ENCODE data around the gene SPTBN4.
"Not testable (repeated sequence)": the region's sequence is repeated elsewhere in the genome, so short reads cannot be mapped to it uniquely, and the experiment has no call there.

Gene SPTBN4

DNA sequence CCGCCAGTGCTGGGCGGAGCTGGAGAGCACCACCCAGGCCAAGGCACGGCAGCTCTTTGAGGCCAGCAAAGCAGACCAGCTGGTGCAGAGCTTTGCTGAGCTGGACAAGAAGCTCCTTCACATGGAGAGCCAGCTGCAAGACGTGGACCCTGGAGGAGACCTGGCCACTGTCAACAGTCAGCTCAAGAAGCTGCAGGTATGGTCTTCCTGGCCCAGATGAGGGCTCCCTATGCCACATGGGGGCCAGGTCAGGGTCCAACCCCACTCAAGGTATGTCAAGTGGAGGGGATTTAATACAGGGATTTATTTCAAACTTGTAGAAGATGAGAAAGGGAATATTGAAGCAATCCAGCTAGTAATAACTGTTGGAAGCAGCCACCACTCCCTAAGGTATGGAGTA, 67.3 kb downstream of the SPTBN4 start:
- no peak for DNase-seq

DNA sequence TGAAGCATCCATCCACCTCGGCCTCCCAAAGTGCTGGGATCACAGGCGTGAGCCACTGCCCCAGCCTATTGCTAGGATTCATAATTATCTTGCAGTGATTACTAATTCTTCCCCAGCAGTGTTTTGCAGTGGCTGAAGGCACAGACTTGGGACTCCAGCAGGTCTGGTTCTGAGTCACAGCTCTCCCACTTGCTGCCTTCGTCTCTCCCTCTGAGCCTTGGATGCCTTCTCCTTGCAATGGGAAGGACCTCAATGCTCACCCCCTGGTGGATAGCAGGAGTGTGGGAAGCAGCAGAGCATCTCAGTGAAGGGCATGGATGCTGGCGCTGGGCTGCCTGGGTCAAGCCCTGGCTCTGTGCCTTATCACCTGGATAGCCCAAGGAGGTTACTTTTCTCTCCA, 72.3 kb downstream of the SPTBN4 start:
- no peak for DNase-seq

DNA sequence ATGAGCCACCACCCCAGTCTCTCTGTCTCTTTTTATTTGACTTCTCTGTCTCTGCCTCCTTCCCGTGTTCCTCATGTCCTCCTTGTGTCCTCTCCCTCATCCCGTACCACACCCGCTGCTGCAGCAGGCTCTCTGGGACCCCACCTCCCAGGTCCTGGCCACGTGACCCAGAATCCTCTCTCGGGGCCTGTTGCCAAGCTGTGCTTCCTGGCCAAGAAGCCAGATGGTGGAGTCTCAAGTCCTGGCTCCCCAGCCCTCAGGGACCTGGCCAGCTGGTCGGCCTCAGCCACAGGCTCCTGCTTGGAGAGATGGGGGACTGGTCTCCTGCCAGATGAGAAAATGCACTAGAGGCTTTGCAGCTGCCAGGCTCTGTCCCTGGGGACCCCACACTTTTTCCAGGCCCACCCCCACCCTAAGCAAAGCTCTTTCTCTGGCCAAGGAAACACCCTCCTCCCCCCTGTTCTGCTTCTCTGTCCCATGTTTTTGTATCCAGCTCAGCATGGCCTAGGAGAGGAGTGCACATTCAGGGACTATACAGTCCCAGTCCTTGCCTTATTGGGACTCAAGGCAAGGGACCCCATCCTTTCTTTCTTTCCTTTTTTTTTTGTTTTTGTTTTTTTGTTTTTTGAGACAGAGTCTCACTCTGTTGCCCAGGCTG, 75.5 kb downstream of the SPTBN4 start:
- no peak for DNase-seq

DNA sequence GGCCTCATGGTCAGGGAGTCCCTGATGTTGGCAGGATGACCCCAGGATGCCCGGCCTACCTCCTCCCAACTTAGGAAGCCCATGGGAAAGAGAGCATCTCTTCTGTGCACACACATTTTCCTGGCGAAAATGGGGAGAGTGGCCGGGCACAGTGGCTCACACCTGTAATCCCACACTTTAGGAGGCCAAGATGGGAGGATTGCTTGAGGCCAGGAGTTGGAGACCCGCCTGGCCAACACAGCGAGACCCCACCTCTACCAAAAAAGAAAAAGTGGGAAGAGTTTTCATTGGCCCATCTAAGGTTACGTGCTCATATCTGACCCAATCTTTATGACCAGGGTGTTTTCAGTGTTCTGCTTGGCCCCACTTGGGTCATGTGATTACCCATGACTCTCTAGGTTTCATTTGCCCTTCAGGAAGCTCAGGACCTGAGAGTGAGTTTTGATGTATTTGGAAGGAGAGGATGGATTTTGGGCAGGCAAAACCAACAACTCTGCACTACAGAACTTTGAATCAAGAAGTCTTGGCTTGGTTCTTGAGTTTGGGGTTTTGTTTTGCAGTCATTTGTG, 76.3 kb downstream of the SPTBN4 start:
- DNase-seq: no peak

DNA sequence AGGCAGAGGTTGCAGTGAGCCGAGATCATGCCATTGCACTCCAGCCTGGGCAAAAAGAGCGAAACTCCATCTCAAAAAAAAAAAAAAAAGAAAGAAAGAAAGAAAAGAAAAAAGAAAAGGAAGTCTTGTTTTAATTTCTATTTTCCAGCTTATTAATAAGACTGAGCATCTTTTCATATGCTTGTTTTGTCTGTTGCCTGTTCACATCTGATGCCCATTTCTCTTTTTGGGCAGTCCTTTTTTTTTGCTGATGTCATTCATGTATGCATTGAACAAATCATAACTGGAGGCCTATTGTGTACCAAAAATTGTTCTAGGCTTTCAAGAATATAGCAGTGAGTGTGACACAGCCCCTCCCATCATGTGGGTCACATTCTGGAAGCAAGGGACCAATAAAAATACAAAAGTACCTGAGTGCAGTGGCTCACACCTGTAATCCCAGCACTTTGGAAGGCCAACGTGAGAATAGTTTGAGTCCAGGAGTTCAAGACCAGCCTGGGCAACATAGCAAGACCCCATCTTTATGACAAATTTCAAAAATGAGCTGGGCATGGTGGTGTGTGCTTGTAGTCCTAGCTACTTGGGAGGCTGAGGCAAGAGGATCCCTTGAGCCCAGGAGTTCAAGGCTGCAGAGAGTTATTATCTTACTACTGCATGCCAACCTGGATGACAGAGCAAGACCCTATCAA, 79.5 kb downstream of the SPTBN4 start:
- DNase-seq: not testable (repeated sequence)

DNA sequence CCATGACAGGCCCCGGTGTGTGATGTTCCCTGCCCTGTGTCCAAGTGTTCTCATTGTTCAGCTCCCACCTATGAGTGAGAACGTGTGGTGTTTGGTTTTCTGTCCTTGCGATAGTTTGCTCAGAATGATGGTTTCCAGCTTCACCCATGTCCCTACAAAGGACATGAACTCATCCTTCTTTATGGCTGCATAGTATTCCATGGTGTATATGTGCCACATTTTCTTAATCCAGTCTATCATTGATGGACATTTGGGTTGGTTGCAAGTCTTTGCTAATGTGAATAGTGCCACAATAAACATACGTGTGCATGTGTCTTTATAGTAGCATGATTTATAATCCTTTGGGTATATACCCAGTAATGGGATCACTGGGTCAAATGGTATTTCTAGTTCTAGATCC, 80.4 kb downstream of the SPTBN4 start:
- not testable (repeated sequence) for DNase-seq

DNA sequence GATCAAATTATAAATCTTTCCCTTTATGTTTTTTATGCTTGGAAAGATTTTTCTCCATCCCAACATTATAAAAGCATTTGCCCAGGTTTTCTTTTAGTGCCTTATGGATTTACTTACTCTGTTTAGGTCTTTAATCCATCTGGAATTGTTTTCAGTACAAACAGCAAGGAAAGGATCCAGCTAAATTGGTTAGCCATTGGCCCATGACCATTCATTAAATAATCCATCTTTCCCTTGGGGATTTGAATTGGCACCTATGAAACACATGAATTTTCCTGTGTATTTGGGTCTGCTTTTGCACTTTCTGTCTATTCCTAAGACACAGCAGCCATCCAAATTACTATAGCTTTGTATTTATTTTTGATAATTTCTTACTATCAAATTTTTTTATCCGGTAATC, 81.0 kb downstream of the SPTBN4 start:
- DNase-seq: no peak

DNA sequence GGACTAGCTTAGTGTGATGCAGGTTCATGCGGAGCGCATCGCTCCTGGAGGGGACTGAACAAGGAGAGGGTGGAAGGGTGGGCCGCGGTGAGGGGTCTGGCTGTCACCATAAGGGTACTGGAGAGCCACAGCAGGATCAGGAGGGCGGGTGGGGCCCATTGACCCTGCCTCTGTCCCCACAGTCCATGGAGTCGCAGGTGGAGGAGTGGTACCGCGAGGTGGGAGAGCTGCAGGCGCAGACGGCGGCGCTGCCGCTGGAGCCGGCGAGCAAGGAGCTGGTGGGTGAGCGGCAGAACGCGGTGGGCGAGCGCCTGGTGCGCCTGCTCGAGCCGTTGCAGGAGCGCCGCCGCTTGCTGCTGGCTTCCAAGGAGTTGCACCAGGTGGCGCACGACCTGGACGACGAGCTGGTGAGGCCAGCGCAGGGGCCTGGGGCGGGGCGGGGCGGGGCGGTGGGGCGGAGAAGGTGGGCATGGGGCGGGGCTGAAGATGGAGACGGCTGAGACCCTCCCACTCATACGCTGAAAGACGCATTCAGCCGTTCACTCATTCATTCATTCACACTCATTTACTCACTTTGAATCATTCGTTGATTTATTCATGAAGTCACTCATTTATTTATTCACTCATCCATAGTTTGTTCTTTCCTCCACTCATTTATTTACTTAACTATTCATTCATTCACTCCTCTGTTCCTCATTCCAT, 82.4 kb downstream of the SPTBN4 start:
- DNase-seq: peak; percentile 60

DNA sequence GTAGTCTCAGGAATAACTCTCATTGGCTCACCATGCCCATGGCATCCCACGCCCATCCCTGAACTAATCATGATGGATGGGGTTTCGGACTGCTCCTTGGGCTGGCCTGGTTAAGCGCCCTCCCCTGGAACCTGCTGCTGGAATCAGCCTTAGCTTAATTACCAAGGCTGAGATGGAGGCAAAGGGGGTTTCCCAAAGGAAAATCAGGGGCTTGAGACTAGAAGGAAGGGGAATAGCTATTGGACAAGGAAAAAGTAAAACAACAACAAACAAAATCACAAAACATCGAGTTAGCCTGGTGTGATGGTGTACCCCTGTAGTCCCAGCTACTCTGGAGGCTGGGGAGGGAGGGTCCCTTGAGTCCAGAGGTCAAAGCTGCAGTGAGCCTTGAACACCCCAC, 84.2 kb downstream of the SPTBN4 start:
- no peak for DNase-seq

DNA sequence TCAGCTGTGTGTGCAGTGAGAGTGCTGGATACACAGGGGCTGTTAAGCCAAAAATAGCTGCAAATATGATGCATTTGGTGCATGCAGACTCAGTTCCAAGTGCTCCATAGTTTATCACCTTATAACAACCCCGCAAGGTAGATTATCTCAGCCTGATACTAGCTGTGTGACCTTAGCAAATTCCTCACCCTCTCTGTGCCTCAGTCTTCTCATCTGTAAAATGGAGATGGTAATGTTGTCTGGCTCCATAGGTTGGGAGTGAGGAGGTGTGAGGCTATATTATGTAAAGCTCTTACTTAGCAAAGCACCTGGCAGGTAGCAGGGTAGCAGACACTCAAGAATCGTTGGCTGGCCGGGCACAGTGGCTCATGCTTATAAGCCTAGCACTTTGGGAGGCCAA, 86.0 kb downstream of the SPTBN4 start:
- no peak for DNase-seq

DNA sequence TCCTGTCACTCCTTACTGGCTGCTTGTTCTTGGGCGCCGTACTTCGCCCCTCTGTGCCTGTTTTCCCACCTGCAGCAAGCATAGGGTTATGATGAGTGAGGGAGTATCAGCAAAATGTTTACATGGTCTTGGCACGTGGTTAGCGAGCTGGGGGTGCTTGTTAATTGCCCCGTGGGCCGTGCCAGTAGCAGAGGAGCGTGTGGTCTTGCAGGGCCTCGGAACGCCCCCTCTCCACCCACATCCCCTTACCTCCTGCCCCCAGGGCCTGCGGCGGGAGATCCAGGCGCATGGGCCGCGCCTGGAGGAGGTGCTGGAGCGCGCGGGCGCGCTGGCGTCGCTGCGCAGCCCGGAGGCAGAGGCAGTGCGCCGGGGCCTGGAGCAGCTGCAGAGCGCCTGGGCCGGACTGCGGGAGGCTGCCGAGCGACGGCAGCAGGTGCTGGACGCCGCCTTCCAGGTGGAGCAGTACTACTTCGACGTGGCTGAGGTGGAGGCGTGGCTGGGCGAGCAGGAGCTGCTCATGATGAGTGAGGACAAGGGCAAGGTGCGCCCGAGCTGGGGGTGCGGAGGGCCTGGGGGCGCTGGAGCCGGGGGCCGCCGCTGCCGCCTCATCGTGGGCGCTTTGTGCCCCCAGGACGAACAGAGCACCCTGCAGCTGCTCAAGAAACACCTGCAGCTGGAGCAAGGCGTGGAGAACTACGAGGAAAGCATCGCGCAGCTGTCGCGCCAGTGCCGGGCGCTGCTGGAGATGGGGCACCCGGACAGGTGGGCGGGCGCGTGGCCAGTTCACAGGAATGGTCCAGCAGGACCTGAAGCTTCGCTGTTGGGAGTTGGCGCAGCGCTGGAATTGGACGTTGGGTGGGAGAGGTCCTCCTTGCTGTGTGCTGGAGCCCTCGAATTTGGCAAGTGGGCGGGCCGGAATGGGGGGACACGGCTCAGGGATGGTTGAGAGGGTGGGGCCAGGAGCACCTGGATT, 87.4 kb downstream of the SPTBN4 start:
- no peak for DNase-seq

DNA sequence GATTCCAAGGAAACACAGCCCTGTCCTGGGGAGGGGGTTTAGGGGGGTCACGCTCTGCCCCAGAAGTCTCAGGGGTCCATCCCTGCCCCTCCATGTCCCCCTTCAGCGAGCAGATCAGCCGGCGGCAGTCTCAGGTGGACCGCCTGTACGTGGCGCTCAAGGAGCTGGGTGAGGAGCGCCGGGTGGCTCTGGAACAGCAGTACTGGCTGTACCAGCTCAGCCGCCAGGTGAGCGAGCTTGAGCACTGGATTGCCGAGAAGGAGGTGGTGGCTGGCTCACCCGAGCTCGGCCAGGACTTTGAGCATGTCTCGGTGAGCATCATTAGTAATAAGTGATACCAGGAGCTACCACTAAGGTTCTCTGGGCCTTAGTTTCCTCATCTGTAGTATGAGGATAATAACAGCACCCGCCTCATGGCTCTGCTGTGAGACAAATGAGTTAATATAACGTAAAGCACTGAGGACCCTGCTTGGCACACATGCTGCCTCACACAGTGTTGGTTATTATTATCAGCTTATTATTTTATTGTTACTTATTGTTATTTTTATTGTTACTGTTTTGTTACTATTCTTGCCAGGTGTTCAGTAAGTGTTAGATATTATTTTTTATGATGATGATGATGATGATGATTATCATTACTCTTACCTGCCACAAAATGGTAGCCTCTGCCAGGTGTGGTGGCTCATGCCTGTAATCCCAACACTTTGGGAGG, 89.3 kb downstream of the SPTBN4 start:
- no peak for DNase-seq

DNA sequence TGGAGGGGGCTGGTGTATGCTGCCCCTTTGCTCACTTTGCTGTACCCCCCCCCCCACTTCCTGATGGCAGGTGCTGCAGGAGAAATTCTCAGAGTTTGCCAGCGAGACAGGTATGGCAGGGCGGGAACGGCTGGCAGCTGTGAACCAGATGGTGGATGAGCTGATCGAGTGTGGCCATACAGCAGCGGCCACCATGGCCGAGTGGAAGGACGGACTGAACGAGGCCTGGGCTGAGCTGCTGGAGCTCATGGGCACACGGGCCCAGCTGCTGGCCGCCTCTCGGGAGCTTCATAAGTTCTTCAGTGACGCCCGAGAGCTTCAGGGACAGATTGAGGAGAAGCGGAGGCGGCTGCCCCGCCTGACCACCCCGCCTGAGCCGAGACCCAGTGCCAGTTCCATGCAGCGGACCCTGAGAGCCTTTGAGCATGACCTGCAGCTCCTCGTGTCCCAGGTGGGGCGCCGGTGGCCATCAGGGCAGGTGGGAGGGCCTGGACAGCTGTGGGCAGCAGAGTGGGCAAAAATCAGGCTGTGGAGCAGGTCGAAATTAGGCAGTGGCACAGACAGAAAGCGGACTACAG, 90.2 kb downstream of the SPTBN4 start:
- no peak for DNase-seq

DNA sequence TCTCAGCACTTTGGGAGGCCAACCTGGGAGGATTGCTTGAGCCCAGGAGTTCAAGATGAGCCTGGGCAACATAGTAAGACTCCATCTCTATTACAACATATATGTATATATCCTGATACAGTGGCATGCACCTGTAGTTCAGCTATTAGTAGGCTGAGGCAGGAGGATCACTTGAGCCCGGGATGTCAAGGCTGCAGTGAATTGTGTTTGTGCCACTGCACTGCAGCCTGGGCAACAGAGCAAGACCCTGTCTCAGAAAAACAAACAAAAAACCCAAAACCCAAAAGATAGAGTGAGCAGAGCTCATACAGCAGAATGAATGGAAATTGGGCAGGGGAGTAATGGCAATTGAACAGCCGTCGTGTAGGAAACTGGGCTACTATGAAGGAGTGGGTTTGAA, 92.6 kb downstream of the SPTBN4 start:
- DNase-seq: no peak

DNA sequence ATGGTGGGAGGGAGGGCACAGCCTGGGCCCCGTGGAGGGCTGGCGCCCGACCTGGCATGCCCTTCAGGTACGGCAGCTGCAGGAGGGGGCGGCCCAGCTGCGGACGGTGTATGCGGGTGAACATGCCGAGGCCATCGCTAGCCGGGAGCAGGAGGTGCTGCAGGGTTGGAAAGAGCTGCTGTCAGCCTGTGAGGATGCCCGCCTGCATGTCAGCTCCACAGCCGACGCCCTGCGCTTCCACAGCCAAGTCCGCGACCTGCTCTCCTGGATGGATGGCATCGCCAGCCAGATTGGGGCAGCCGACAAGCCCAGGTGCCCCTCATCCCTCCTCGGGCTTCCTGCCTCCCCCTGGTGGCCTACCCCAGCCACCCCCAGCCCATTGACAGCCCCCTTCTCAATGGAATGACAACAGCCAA, 93.3 kb downstream of the SPTBN4 start:
- DNase-seq: no peak

DNA sequence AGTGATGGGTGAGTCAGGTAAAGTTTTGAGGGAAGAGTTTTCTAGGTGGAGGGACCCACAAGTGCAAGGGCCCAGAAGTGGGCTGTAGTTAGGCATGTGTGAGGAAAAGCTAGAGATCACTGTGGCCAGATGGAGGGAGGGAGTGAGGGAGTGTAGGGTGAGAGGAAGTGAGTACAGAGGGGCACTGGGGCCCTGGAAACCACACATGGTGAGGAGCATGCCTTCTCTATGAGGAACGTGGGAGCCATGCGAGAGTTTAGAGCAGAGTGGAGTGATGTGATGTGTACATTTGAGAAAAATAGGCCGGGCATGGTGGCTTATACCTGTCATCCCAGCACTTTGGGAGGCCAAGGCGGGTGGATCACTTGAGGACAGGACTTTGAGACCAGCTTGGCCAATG, 95.1 kb downstream of the SPTBN4 start:
- DNase-seq: no peak

DNA sequence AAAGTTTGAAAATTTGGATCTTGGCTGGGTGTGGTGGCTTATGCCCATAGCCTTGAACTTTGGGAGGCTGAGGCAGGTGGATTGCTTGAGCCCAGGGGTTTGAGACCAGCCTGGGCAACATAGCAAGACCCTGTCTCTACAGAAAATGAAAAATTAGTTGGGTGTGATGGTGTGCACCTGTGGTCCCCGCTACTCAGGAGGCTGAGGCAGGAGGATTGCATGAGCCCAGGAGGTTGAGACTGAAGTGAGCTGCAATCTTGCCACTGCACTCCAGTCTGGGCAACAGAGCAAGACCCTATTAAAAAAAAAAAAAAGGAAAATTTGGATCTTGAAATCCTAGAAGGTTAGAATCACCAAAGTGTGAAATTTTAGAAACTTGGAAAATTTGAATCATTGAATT, 97.7 kb downstream of the SPTBN4 start:
- not testable (repeated sequence) for DNase-seq

DNA sequence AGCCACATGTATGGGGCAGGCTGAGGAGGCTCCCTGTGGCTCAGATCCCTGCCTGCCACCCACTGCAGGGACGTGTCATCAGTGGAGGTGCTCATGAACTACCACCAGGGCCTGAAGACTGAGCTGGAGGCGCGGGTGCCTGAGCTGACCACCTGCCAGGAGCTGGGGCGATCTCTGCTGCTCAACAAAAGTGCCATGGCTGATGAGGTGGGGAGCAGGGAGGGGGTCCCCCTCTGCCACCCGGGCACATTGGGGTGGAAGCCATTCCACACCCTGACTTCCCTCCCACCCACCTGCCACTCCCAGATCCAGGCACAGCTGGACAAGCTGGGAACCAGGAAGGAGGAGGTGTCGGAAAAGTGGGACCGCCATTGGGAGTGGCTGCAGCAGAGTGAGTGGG, 98.6 kb downstream of the SPTBN4 start:
- DNase-seq: no peak

DNA sequence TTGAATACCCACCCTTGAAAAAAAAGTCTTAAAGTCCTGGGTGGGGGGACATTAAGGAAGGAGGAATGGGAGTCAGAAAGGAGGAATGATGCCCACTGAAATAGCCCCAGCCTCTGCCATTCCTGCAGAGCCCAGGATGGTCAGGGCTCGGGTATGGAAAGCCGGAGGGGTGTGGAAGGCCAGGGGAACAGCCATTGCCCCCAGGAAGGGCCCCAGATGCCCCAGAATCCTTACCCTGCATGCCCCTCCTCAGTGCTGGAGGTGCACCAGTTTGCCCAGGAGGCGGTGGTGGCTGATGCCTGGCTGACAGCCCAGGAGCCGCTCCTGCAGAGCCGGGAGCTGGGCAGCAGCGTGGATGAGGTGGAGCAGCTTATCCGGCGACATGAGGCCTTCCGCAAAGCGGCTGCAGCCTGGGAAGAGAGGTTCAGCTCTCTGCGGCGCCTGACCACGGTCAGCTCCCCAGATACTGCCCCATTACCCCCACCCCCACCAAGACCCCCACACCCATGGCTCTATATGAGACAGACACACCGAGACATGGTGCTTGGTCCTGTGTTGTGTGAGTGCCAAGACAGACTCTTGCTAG, 99.2 kb downstream of the SPTBN4 start:
- no peak for DNase-seq

DNA sequence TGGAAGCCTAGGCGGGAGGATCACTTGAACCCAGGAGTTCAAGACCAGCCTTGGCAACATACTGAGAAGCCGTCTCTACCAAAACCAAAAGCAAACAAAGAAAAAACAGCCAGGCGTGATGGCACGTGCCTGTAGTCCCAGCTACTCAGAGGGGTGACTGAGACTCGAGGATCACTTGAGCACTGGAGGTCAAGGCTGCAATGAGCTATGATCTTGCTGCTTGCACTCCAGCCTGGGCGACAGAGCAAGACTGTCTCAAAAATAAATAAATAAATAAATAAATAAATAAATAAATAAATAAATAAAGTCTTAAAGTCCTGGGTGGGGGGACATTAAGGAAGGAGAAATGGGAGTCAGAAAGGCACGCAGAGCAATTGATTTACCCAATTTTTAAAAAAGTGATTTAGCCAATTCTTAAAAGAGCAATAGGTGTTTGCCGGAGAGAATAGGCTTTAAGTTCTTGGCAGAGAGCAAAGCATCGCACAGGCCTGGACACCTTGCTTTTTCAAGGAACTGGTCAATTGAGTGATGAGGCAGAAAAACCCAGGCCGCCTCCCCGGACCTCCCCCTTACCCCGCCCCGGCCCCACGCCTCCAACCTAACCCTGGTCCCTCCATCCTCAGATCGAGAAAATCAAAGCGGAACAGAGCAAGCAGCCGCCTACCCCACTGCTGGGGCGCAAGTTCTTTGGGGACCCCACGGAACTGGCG, 100.4 kb downstream of the SPTBN4 start:
- no peak for DNase-seq

Data from CD4-positive, alpha-beta T cell treated with Interferon gamma for 1 hour (primary cell).